ENCODE measurements around the gene CCDC158. TPM values are rescaled to one million over a fixed set of nuclear protein-coding genes. Genes with fewer than 3 reads are reported as not detected.
"Not testable (repeated sequence)": the region's sequence is repeated elsewhere in the genome, so short reads cannot be mapped to it uniquely, and the experiment has no call there.

CCDC158 gene
- polyA plus RNA-seq, 2 of the 4 experiments (the other 2 are of a cell fraction) = 0.06 TPM; not detected in 1

GRCh38 chr4:76292730-76293129 lies 128.2 kb downstream of the CCDC158 start:
- ATAC-seq = no peak
- ChIA-PET POLR2A (no interaction called here), CTCF (no interaction called here)
- FAIRE-seq = no peak
- 61% methylated on average over 3 of the region's 3 CpGs for WGBS (ENCODE audit: missing lambda C conversion rate)
- no peak overlapping the region for H3K4me3 ChIP-seq
- H3K27ac ChIP-seq = no peak overlapping the region
- peaks cover 5% of the 10 kb centered on the region; the same call in 1 of the 3 replicates for H3K9me3 ChIP-seq
- no peak overlapping the region for H3K4me2 ChIP-seq
- TF ChIP-seq HEYL (CRISPR knock-in tag; IDR thresholded peaks at IDR 0.05) (no peak), RAD21 (conservative IDR thresholded peaks at IDR 0.05 in 1 of 2, IDR thresholded peaks at IDR 0.05 in 1 of 2) (no peak), FOSL2 (IDR thresholded peaks at IDR 0.05) (no peak), FOSL2 (CRISPR knock-in tag; IDR thresholded peaks at IDR 0.05) (no peak), HDAC2 (IDR thresholded peaks at IDR 0.05) (no peak), RCOR1 (IDR thresholded peaks at IDR 0.05; ENCODE audit: low read depth, low read length) (no peak), CTCF (IDR thresholded peaks at IDR 0.05) (no peak), NR3C1 (IDR thresholded peaks at IDR 0.05) (no peak), MAFK (IDR thresholded peaks at IDR 0.05; ENCODE audit: partially characterized antibody) (no peak), HMGXB4 (CRISPR knock-in tag; IDR thresholded peaks at IDR 0.05; ENCODE audit: borderline replicate concordance) (no peak), KDM5A (IDR thresholded peaks at IDR 0.05) (no peak), PBX3 (IDR thresholded peaks at IDR 0.05) (no peak), TP53 (CRISPR knock-in tag; IDR thresholded peaks at IDR 0.05) (no peak), ZFP36 (IDR thresholded peaks at IDR 0.05; ENCODE audit: borderline replicate concordance, partially characterized antibody) (no peak), CBX2 (IDR thresholded peaks at IDR 0.05; ENCODE audit: borderline replicate concordance, low read depth) (no peak)
- H3K4me1 ChIP-seq = no peaks in the 10 kb centered on the region
- no peak for DNase-seq (ENCODE audit: low read depth in 1 of 2, low spot score in 1 of 2)

GRCh38 chr4:76287811-76288210 lies 133.1 kb downstream of the CCDC158 start:
- H3K27ac ChIP-seq; H3K4me2 ChIP-seq; H3K4me1 ChIP-seq; CTCF ChIA-PET; DNase-seq (ENCODE audit: low read depth in 1 of 2, low spot score in 1 of 2); H3K9me3 ChIP-seq; ATAC-seq; FAIRE-seq; POLR2A ChIA-PET; H3K4me3 ChIP-seq: not testable (repeated sequence)
- 2% methylated on average over 3 of the region's 3 CpGs for WGBS (ENCODE audit: missing lambda C conversion rate)

GRCh38 chr4:76283900-76284299 lies 137.0 kb downstream of the CCDC158 start:
- TF ChIP-seq MAFK (IDR thresholded peaks at IDR 0.05; ENCODE audit: partially characterized antibody) (no peak), FOSB (CRISPR knock-in tag; IDR thresholded peaks at IDR 0.05) (no peak), HOXB13 (CRISPR knock-in tag; IDR thresholded peaks at IDR 0.05; ENCODE audit: low read depth) (no peak), JUN (IDR thresholded peaks at IDR 0.05) (no peak), POLR2AphosphoS2 (conservative IDR thresholded peaks at IDR 0.05; ENCODE audit: low read length) (no peak), HDAC2 (IDR thresholded peaks at IDR 0.05) (no peak), JUNB (IDR thresholded peaks at IDR 0.05) (no peak), ZFP36 (IDR thresholded peaks at IDR 0.05; ENCODE audit: borderline replicate concordance, partially characterized antibody) (no peak), HEYL (CRISPR knock-in tag; IDR thresholded peaks at IDR 0.05) (no peak), ZC3H11A (IDR thresholded peaks at IDR 0.05) (no peak), MAX (IDR thresholded peaks at IDR 0.05) (no peak), RNF2 (IDR thresholded peaks at IDR 0.05; ENCODE audit: borderline replicate concordance, low read depth) (no peak), CBX8 (IDR thresholded peaks at IDR 0.05) (no peak), EHF (CRISPR knock-in tag; IDR thresholded peaks at IDR 0.05) (no peak)
- Histone ChIP-seq H3K4me1 (peaks cover 15% of the 10 kb centered on the region; the same call in 1 of the 3 replicates), H3K4me3 (no peak overlapping the region), H3K27ac (no peak overlapping the region), H3K9me3 (peaks cover 3% of the 10 kb centered on the region; the same call in 1 of the 3 replicates), H3K4me2 (no peak overlapping the region)
- ChIA-PET CTCF (no interaction called here), POLR2A (no interaction called here)
- ATAC-seq = no peak
- WGBS (ENCODE audit: missing lambda C conversion rate) = 53% methylated on average over 4 of the region's 4 CpGs
- no peak for FAIRE-seq
- no peak for DNase-seq (ENCODE audit: low read depth in 1 of 2, low spot score in 1 of 2)

Data from A549 (cell line).